ENCODE measurements around the gene RALB.

Gene RALB

GRCh38 chr2:120338015-120338414, 85.4 kb downstream of the RALB start:
- DNase-seq (ENCODE audit: low spot score): no peak

GRCh38 chr2:120341977-120342376, 89.3 kb downstream of the RALB start:
- DNase-seq (ENCODE audit: low spot score): no peak

GRCh38 chr2:120342446-120342845, 89.8 kb downstream of the RALB start:
- no peak for DNase-seq (ENCODE audit: low spot score)

GRCh38 chr2:120343100-120343432, 90.4 kb downstream of the RALB start:
- no peak for DNase-seq (ENCODE audit: low spot score)

GRCh38 chr2:120343433-120344105, 90.9 kb downstream of the RALB start:
- peak; percentile 28 for DNase-seq (ENCODE audit: low spot score)

Small RNA genes lying within 50 kb of the gene (small RNA-seq; reads per million reads assigned to genes)
- gene MTND4LP14: 0 reads per million in 2 experiments

Data from SK-N-DZ (cell line).